HG02759 (cell line): Measurements from ENCODE around the gene TET2.
"Not testable (repeated sequence)": the region's sequence is repeated elsewhere in the genome, so short reads cannot be mapped to it uniquely, and the experiment has no call there.

Source experiments
- ATAC-seq: cut with Tn5 transposase; IDR thresholded peaks from one replicate; pipeline ENCODE4 v1.9.1; 2021; ENCODE audit warnings: mild to moderate bottlenecking, moderate library complexity; ENCODE audit not compliant: unreplicated experiment

The TET2 gene

GRCh38 chr4:105281124-105281415, 134.4 kb downstream of the TET2 start:
- ATAC-seq, result no peak

DNA sequence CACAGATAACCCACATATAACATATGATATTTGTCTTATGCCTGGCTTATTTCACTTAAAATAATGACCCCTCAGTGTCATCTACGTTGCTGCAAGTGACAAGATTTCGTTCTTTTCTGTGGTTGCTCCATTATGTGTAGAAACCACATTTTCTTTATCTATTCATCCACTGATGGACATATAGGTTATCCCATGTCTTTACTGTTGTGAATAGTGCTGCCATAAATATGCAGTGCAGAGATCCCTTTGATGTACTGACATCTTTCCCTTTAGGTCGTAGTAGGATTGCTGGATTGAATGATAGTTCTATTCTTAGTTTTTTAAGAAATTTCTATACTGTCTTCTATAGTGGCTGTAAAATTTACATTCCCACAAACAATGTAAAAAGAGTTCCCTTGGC, 135.8 kb downstream of the TET2 start:
- ATAC-seq, result no peak

- ATAC-seq, result no peak
These were observed 136.8 kb downstream of the TET2 start for GRCh38 chr4:105283501-105283900.

GRCh38 chr4:105288121-105288520, 141.4 kb downstream of the TET2 start:
- ATAC-seq, result no peak

- ATAC-seq, result no peak
These were observed 145.2 kb downstream of the TET2 start for GRCh38 chr4:105291925-105292324.

- no peak for ATAC-seq
These were observed 146.7 kb downstream of the TET2 start for GRCh38 chr4:105293360-105293759.

GRCh38 chr4:105296672-105297071, 150.0 kb downstream of the TET2 start:
- ATAC-seq, result no peak

GRCh38 chr4:105299027-105299426, 152.4 kb downstream of the TET2 start:
- ATAC-seq, result not testable (repeated sequence)

DNA sequence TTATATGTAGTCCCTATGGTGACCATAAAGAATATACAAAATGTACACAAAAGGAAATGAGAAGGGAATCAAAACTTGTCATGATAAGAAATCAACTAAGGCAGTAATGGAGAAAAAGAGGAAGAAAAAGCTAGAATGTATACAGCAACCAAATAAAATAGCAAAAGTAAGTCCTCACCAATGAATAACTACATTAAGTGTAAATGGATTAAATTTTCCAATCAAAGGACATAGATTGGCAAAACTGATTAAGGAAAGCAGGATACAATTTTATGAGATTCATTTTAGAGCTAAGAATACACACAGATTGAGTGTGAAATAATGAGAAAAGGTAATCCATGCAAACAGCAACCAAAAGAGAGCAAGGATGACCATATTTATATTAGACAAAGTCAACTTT, 157.4 kb downstream of the TET2 start:
- ATAC-seq, result no peak

DNA sequence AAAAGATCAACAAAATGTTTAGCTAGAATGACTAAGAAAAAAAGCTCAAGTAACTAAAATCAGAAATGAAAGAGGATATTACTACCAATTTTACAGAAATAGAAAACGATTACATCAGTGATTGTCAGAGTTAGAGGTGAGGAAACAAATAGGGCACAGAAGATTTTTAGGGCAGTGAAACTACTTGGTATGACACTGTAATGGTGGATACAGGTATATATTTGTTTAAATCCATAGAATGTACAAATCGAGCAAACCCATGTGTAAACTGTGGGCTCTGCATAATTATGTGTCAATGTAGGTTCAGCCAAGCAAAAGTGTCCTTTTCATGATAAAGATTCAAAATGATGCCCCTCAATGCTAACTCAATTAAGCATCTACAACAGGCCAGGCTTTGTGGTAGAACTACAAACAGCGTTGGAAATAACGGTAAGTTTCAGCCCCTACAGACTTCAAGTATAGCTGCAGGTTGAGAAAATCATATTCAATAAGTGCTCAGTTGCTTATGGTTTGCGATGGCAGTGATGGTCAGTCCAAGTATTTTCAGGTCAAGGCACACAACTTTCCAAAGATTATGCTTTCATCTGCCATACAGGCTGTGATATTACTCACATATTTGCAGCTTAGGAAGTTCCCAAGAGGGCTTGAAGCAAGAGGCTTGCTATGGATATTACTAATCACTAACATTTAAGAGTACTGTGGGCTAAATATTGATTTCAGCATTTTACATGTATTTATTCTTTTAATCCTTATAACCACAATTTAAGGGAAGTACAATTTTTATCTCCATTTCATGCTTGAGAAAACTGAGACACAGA, 158.6 kb downstream of the TET2 start:
- ATAC-seq, result peak; percentile 41

- ATAC-seq, result peak; percentile 89
These were observed 159.6 kb downstream of the TET2 start for GRCh38 chr4:105306158-105306781.

DNA sequence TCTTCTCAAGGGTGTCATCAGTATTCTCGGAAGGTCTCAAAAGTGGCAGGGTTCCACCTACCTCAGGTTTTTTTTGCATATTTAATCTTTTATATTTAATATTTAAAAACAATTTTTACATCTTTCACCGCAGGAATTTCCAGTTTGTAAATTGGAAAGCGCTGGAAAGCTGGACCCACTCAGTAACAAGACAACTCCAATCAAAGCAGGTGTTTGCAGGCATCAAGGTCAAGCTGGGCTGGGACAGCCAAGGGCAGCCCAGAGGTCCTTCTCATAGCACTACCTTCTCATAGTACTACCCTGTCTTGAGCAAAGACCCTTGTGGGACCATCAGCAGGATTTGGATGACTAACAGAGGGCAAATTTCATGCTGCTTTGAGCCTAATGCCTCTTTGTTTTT, 160.1 kb downstream of the TET2 start:
- ATAC-seq, result no peak

GRCh38 chr4:105318486-105318885, 171.8 kb downstream of the TET2 start:
- no peak for ATAC-seq

DNA sequence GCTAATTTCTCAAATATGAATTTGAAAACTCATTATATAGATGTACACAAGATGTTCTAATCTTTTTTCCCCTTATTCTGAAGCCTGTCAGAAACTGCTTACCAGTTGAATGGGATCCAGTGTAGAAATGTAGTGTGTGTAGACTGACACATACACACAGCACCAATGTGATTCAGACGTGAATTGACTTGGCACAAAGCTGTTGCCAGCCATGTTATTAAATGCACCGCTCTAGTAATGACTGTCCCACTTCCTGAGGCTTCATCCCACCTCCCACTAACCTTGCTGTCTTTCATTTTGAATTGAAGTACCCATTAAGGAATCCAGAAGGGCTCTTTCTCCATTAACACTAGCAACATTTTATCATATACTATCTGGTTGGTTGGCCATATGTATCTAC, 180.5 kb downstream of the TET2 start:
- ATAC-seq, result no peak

DNA sequence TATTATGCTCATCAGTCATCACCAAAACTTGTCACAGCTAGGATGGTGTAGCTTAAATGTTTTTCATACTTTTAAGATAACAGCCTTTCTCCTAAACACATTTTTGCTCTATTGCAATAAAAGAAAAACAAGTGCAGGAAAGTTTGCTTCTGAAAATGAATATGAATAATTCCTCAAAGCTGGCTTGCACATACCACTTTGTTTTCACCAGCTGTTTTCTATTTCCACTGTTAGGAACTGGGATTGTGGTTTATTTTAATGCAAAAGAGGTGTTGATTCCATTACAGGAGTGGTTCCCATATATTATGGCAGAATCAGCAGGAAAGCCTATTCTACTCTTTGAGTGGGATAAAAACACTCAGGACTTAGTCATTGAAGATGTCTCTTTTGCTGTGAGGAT, 181.3 kb downstream of the TET2 start:
- ATAC-seq, result no peak

DNA sequence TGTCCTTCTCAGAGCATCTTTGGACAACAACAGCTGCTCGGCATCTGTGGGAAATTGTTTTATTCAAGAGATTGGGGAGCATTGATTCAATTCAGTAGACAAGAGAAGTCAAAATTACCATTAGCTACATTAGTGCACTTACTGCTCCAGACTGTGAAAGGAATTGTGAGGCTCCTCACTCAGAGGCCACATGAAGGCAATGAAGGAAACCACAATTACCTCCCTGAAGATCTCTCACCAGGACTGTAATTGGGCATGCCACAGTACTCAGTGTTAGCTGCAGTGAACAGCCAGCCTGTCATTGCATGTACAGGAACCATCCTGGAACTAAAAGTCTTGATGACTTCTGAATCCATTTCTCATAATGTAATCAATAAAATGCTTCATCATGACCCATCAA, 182.4 kb downstream of the TET2 start:
- no peak for ATAC-seq
